GM12878 (cell line): ENCODE results near the gene LPIN2. TPM values are rescaled to one million over a fixed set of nuclear protein-coding genes. Genes with fewer than 3 reads are reported as not detected.

Source experiments
- ATAC-seq: fragments of 200-7000 bp; cut with Tn5 transposase; 3 replicates; pipeline ENCODE4 v1.9.1; 2020; ENCODE audit warnings: mild to moderate bottlenecking, moderate library complexity
- BruUV-seq: library from RNA; stranded (reverse); fragments of 400-500 nt; replicated peaks from 2 replicates; lab custom pipeline; 2021; lab: Mats Ljungman, UMichigan
- CTCF ChIA-PET: fragments of 300-600 bp; sonication (Branson Sonifier 250); formaldehyde crosslinking; extraction: SDS; loops from one replicate; lab custom pipeline; 2021; ENCODE audit warnings: inconsistent platforms; lab: Yijun Ruan, JAX
- POLR2A ChIA-PET: fragments of 350-600 bp; formaldehyde crosslinking; extraction: SDS; loops from one replicate; lab custom pipeline; 2021; ENCODE audit warnings: inconsistent platforms; lab: Charles Lee
- RAD21 ChIA-PET: fragments of 300-600 bp; sonication (Branson Sonifier 250); formaldehyde crosslinking; loops from one replicate; lab custom pipeline; 2023; ENCODE audit warnings: antibody characterized with exemption; ENCODE audit not compliant: unreplicated experiment; lab: Charles Lee
- SMC1A ChIA-PET: fragments of 300-600 bp; sonication (Branson Sonifier 250); formaldehyde crosslinking; loops from one replicate; lab custom pipeline; 2023; ENCODE audit not compliant: unreplicated experiment, uncharacterized antibody; lab: Charles Lee
- DNase-seq: peaks from one replicate; pipeline ENCODE4 v3.0.0-alpha.2; 2011; ENCODE audit warnings: low read depth, low spot score
- FAIRE-seq: peaks from 3 replicates; lab custom pipeline; 2011; peaks lifted over from hg19 to GRCh38; lab: Jason Lieb, UNC
- H2AFZ ChIP-seq: 2 replicates; pipeline ENCODE4 v1.6.0; 2011; ENCODE audit warnings: low read depth, low read length, control low read depth; ENCODE audit not compliant: control insufficient read depth
- H3K27ac ChIP-seq: 2 replicates; pipeline ENCODE4 v1.5.1; 2011; ENCODE audit warnings: control low read depth; ENCODE audit not compliant: control insufficient read depth, insufficient read depth
- H3K27me3 ChIP-seq, 2 experiments: replicated peaks in 1 of 2; 2 replicates each; pipeline versions ENCODE4 v1.6.0 to v1.6.1; 2011; ENCODE audit warnings: low read length in 1 of 2; ENCODE audit not compliant: control insufficient read depth in 2 of 2, insufficient read depth in 2 of 2
- H3K36me3 ChIP-seq, 2 experiments: 2 replicates each; pipeline ENCODE4 v1.5.1; 2011; ENCODE audit warnings: low read length in 1 of 2; ENCODE audit not compliant: control insufficient read depth in 2 of 2, insufficient read depth in 2 of 2
- H3K4me1 ChIP-seq: 2 replicates; pipeline ENCODE4 v1.6.1; 2011; ENCODE audit warnings: mild to moderate bottlenecking, low read length, moderate library complexity, mixed read lengths; ENCODE audit not compliant: control insufficient read depth, insufficient read depth
- H3K4me2 ChIP-seq: 2 replicates; pipeline ENCODE4 v1.6.0; 2011; ENCODE audit warnings: control low read depth; ENCODE audit not compliant: control insufficient read depth, insufficient read depth
- H3K4me3 ChIP-seq: fragments of 200-600 bp; sonication (generic); 2 replicates; pipeline ENCODE4 v1.5.1; 2016
- H3K79me2 ChIP-seq: 2 replicates; pipeline ENCODE4 v1.6.0; 2011; ENCODE audit warnings: low read length; ENCODE audit not compliant: control insufficient read depth, insufficient read depth
- H3K9ac ChIP-seq: 2 replicates; pipeline ENCODE4 v1.8.0; 2011; ENCODE audit warnings: low read length, control low read depth, mixed read lengths; ENCODE audit not compliant: control insufficient read depth, insufficient read depth
- H3K9me3 ChIP-seq: replicated peaks from 3 replicates; pipeline ENCODE4 v1.5.1; 2011; ENCODE audit warnings: mild to moderate bottlenecking, low read length; ENCODE audit not compliant: control insufficient read depth, insufficient read depth
- H4K20me1 ChIP-seq: 2 replicates; pipeline ENCODE4 v1.6.0; 2011; ENCODE audit not compliant: control insufficient read depth, insufficient read depth
- BACH1 ChIP-seq: fragments of 450-650 bp; IDR thresholded peaks from 2 replicates; pipeline ENCODE4 v1.6.1; 2017; ENCODE audit warnings: mild to moderate bottlenecking, borderline replicate concordance
- BCL3 ChIP-seq: IDR thresholded peaks from 2 replicates; pipeline ENCODE4 v1.6.1; 2011; ENCODE audit warnings: borderline replicate concordance, low read depth, mild to moderate bottlenecking, moderate library complexity, low read length; ENCODE audit not compliant: insufficient read depth, poor library complexity, severe bottlenecking
- BMI1 ChIP-seq: fragments of 450-650 bp; IDR thresholded peaks from 2 replicates; pipeline ENCODE4 v1.6.1; 2016; ENCODE audit warnings: mild to moderate bottlenecking, moderate library complexity, borderline replicate concordance
- CBX5 ChIP-seq: sonication (generic); IDR thresholded peaks from 2 replicates; pipeline ENCODE4 v1.6.1; 2016; ENCODE audit warnings: low read depth, moderate library complexity, mild to moderate bottlenecking, inconsistent platforms
- CEBPB ChIP-seq, 2 experiments: fragments of 150-350 bp in 1 of 2; IDR thresholded peaks; 2 replicates each; pipeline ENCODE4 v1.6.1; 2012 to 2014; ENCODE audit warnings: low read depth in 2 of 2, low read length in 2 of 2, borderline replicate concordance in 1 of 2, inconsistent platforms in 1 of 2
- EGR1 ChIP-seq, 2 experiments: IDR thresholded peaks; 1 replicate in 1 of 2; 2 replicates in 1 of 2; pipeline ENCODE4 v1.6.1; 2011 to 2012; ENCODE audit warnings: low read depth in 2 of 2, low read length in 2 of 2, borderline replicate concordance in 1 of 2, mild to moderate bottlenecking in 1 of 2, moderate library complexity in 1 of 2
- FOXM1 ChIP-seq: IDR thresholded peaks from 2 replicates; pipeline ENCODE4 v1.6.1; 2012; ENCODE audit warnings: low read depth, mild to moderate bottlenecking, inconsistent platforms, low read length, moderate library complexity
- NFXL1 ChIP-seq: fragments of 450-650 bp; IDR thresholded peaks from 2 replicates; pipeline ENCODE4 v1.6.1; 2017; ENCODE audit warnings: antibody characterized with exemption, mild to moderate bottlenecking, borderline replicate concordance
- POU2F2 ChIP-seq: IDR thresholded peaks from 3 replicates; pipeline ENCODE4 v1.6.1; 2011; ENCODE audit warnings: low read depth, mild to moderate bottlenecking, low read length, borderline replicate concordance
- RELA ChIP-seq: fragments of 450-650 bp; IDR thresholded peaks from 2 replicates; pipeline ENCODE4 v1.8.0; 2014; ENCODE audit warnings: borderline replicate concordance; ENCODE audit not compliant: partially characterized antibody
- RUNX3 ChIP-seq: IDR thresholded peaks from 2 replicates; pipeline ENCODE4 v1.6.1; 2012; ENCODE audit warnings: low read length, inconsistent platforms
- SREBF1 ChIP-seq: IDR thresholded peaks from 2 replicates; pipeline ENCODE4 v1.6.1; 2012; ENCODE audit warnings: mild to moderate bottlenecking, low read length
- ZNF274 ChIP-seq: IDR thresholded peaks from one replicate; pipeline ENCODE4 v1.8.0; 2011; ENCODE audit not compliant: insufficient read length, insufficient read depth
- WGBS: methylation state at CpG from one replicate; pipeline ENCODE4 v1.1.6; 2016; ENCODE audit warnings: low lambda C conversion rate; ENCODE audit not compliant: insufficient replicate concordance, insufficient coverage; ENCODE audit errors: missing lambda C conversion rate; 5-methylcytosine and 5-hydroxymethylcytosine counted together
- in situ Hi-C: fragments of 300-500 bp; cut with MboI; formaldehyde crosslinking; loops from 9 replicates; pipeline ENCODE4 v1.14.3; 2018; ENCODE audit warnings: mixed read lengths
- intact Hi-C: fragments of 100-400 bp; cut with micrococcal nuclease; formaldehyde crosslinking; loops from one replicate; pipeline ENCODE4 v1.14.2; 2022; ENCODE audit not compliant: unreplicated experiment
- polyA plus RNA-seq, 11 experiments: library from polyadenylated mRNA; depleted of rRNA in 4 of 11; unstranded in 6 of 11; stranded (reverse) in 5 of 11; fragments of >200 nt; fragmentation: Nextera tagmentation in 4 of 11; fragmentation: Illumina TruSeq in 1 of 11; extraction: Ambion mirVana in 4 of 11; extraction: Trizol in 1 of 11; gene quantifications; 1 replicate in 1 of 11; 2 replicates in 10 of 11; pipeline versions ENCODE4 v1.2.1 to v1.2.3, GENCODE V29; 2011 to 2016; ENCODE audit warnings: inconsistent platforms in 2 of 11, missing spikeins in 2 of 11, low read depth in 1 of 11
- total RNA-seq, 4 experiments: library from RNA; depleted of rRNA in 3 of 4; stranded (reverse); fragments of >200 nt in 3 of 4; fragmentation: Illumina TruSeq in 1 of 4; extraction: Trizol in 1 of 4; gene quantifications; 2 replicates each; pipeline versions ENCODE4 v1.2.1 to v1.2.3, GENCODE V29; 2013 to 2021

The LPIN2 gene
- total and polyA plus RNA-seq, 10 of the 15 experiments (the other 5 are each of a cell fraction or from before 2014, with no cell fraction given), result 4.1 to 28.0 (median 15.9) TPM

GRCh38 chr18:2990956-2991640, 21.8 kb downstream of the LPIN2 start:
- no peak for ATAC-seq
- 67% methylated on average over 4 of the region's 4 CpGs for WGBS
- SMC1A ChIA-PET, result interaction anchor here (1.0 kb wide), 1 partner anchor 72 kb away, joined by 3 read pairs; no protein-coding TSS in a partner anchor

GRCh38 chr18:2987876-2988790, 24.8 kb downstream of the LPIN2 start:
- DNase-seq (no peak), FAIRE-seq (no peak), ATAC-seq (no peak)
- Histone ChIP-seq H3K27me3 (no peaks in the 10 kb centered on the region), H4K20me1 (no peaks in the 10 kb centered on the region), H3K36me3 (no peaks in the 10 kb centered on the region), H3K27ac (no peak overlapping the region; the same call in 1 of the 2 replicates), H3K9ac (no peak overlapping the region), H3K4me1 (peaks cover 14% of the 10 kb centered on the region), H3K4me3 (no peak overlapping the region), H3K9me3 (peaks cover 8% of the 10 kb centered on the region; the same call in 2 of the 3 replicates), H3K4me2 (no peak overlapping the region), H3K79me2 (peaks cover 52% of the 10 kb centered on the region), H2AFZ (no peak overlapping the region)
- intact Hi-C loops, result no loop called here
- CTCF ChIA-PET, result interaction anchor here (0.6 to 8.8 kb wide), 16 partner anchors 10 to 465 kb away, joined by 3 to 285 read pairs (median 14); partner anchors contain the start of gene MYL12A
- POLR2A ChIA-PET, result interaction anchor here (0.5 to 1.3 kb wide), 2 partner anchors 257 to 258 kb away, joined by 3 to 4 read pairs; no protein-coding TSS in a partner anchor
- BruUV-seq, result no TSS peak
- RAD21 ChIA-PET, result interaction anchor here (1.6 to 8.5 kb wide), 7 partner anchors 8 to 258 kb away, joined by 3 to 238 read pairs (median 85); partner anchors contain the start of gene MYL12A
- WGBS, result 94% methylated on average over 5 of the region's 5 CpGs
- SMC1A ChIA-PET, result interaction anchor here (0.8 to 8.6 kb wide), 13 partner anchors 10 to 258 kb away, joined by 3 to 334 read pairs (median 17); partner anchors contain the start of gene MYL12A
- in situ Hi-C loops, result no loop called here
- TF ChIP-seq BCL3 (no peak), SREBF1 (no peak), FOXM1 (no peak), CEBPB (IDR thresholded peaks at IDR 0.05; ENCODE audit: borderline replicate concordance in 1 of 2, low read depth in 2 of 2, low read length in 2 of 2) (no peak), RUNX3 (no peak), BACH1 (no peak), RELA (no peak), BMI1 (no peak), EGR1 (IDR thresholded peaks at IDR 0.05; ENCODE audit: borderline replicate concordance in 1 of 2, low read depth in 2 of 2, low read length in 2 of 2) (no peak), CBX5 (no peak), ZNF274 (no peak), NFXL1 (no peak)

More at GRCh38 chr18:2990956-2991640, 21.8 kb downstream of the LPIN2 start:
- DNase-seq (no peak), FAIRE-seq (no peak)
- peaks cover 8% of the 10 kb centered on the region; the same call in 2 of the 3 replicates for H3K9me3 ChIP-seq
- no peak overlapping the region for H2AFZ ChIP-seq
- H3K27ac ChIP-seq, result no peak overlapping the region
- ChIA-PET POLR2A (no interaction called here), CTCF (no interaction called here), RAD21 (interaction anchor here (1.0 kb wide), 1 partner anchor 58 kb away, joined by 3 read pairs; no protein-coding TSS in a partner anchor)
- BruUV-seq, result no TSS peak
- intact Hi-C loops (loop anchor here (5.0 kb wide), 1 partner anchor 161 kb away; no protein-coding TSS in a partner anchor), in situ Hi-C loops (no loop called here)
- peaks cover 44% of the 10 kb centered on the region for H3K79me2 ChIP-seq
- H4K20me1 ChIP-seq, result no peaks in the 10 kb centered on the region
- H3K4me3 ChIP-seq, result no peak overlapping the region
- H3K9ac ChIP-seq, result no peak overlapping the region
- peaks cover 19% of the 10 kb centered on the region for H3K4me1 ChIP-seq
- H3K4me2 ChIP-seq, result no peak overlapping the region
- no peak for TF ChIP-seq POU2F2
- H3K27me3 ChIP-seq, result no peaks in the 10 kb centered on the region
- H3K36me3 ChIP-seq, result no peaks in the 10 kb centered on the region
